Nephron (organoid): ENCODE data around the gene KCNMB1.
A peak's percentile ranks its signal among the peaks of the same experiment; 100 is the strongest.

Source experiments
- H3K27ac Mint-ChIP-seq, 3 experiments: 2 replicates each; pipeline ENCODE4 v1.8.0; 2020; ENCODE audit warnings: mixed read lengths in 3 of 3, mild to moderate bottlenecking in 2 of 3, moderate library complexity in 1 of 3
- H3K27me3 Mint-ChIP-seq: 2 replicates; pipeline ENCODE4 v1.8.0; 2021; ENCODE audit warnings: low read depth, mild to moderate bottlenecking, moderate library complexity, mixed read lengths
- H3K36me3 Mint-ChIP-seq: 2 replicates; pipeline ENCODE4 v1.8.0; 2020; ENCODE audit warnings: low read depth, mixed read lengths
- H3K4me1 Mint-ChIP-seq: 2 replicates; pipeline ENCODE4 v1.8.0; 2020; ENCODE audit warnings: mixed read lengths
- H3K4me3 Mint-ChIP-seq, 3 experiments: 2 replicates each; pipeline ENCODE4 v1.8.0; 2020; ENCODE audit warnings: mild to moderate bottlenecking in 3 of 3, mixed read lengths in 3 of 3, moderate library complexity in 2 of 3
- H3K9me3 Mint-ChIP-seq: 2 replicates; pipeline ENCODE4 v1.8.0; 2020; ENCODE audit warnings: mixed read lengths
- TF ChIP-seq, protein P1 (sequence below), 3 experiments: fragments of 200-600 bp; sonication (generic); IDR thresholded peaks; one replicate each; pipeline ENCODE4 v1.5.0; 2021; ENCODE audit warnings: antibody characterized with exemption in 3 of 3; ENCODE audit not compliant: unreplicated experiment in 3 of 3

The KCNMB1 gene

DNA sequence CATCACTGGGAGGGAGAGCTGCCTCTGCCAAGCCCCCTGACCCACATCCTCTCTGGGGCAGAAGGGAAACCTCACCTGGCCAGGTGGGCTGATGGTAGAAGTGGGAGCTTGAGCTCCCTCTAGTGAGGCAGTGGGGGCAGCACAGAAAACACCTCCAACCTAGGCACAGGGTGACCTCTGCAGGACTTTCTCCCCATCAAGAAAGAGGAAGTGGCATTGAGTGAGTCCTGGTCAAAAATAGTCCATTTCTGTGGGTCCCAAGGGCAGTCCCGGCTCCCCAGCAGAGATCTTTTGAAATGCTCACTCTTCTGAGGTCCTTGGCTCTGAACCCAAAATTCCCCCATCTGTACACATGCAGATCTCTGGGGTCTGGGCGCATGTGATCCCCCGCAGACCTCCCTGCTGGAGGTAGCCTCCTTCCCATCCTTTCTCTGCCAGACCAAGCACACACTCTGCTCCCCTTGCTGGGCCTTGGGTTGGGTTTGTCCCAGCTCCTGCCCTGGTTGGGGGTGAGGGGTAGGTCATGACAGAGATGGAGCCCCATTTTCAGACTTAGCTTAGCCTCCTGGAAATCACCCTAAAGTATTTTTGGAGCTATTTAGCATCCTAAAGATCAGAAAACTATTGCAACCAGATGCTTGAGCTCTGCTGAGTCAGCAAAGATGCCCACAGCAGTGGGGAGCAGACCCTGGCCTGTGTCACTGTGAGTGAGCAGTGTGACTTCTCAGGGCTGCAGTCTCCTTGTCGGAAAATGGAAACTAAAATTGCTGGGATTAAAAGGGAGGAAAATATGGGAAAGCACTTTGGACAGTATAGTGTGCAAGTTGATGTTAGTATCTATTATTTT, 50.0 kb downstream of the KCNMB1 start:
- peaks cover 5% of the 10 kb centered on the region for H3K27me3 Mint-ChIP-seq
- H3K36me3 Mint-ChIP-seq: no peaks in the 10 kb centered on the region
- H3K4me1 Mint-ChIP-seq: no peaks in the 10 kb centered on the region
- TF ChIP-seq, protein P1, sequence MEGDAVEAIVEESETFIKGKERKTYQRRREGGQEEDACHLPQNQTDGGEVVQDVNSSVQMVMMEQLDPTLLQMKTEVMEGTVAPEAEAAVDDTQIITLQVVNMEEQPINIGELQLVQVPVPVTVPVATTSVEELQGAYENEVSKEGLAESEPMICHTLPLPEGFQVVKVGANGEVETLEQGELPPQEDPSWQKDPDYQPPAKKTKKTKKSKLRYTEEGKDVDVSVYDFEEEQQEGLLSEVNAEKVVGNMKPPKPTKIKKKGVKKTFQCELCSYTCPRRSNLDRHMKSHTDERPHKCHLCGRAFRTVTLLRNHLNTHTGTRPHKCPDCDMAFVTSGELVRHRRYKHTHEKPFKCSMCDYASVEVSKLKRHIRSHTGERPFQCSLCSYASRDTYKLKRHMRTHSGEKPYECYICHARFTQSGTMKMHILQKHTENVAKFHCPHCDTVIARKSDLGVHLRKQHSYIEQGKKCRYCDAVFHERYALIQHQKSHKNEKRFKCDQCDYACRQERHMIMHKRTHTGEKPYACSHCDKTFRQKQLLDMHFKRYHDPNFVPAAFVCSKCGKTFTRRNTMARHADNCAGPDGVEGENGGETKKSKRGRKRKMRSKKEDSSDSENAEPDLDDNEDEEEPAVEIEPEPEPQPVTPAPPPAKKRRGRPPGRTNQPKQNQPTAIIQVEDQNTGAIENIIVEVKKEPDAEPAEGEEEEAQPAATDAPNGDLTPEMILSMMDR (IDR thresholded peaks at IDR 0.05; ENCODE audit: unreplicated experiment in 3 of 3): no peak
- peak overlapping the region in 2 of 3 experiments; percentile 9 to 14 for H3K27ac Mint-ChIP-seq
- peaks cover 4% of the 10 kb centered on the region for H3K9me3 Mint-ChIP-seq
- no peak overlapping the region for H3K4me3 Mint-ChIP-seq

DNA sequence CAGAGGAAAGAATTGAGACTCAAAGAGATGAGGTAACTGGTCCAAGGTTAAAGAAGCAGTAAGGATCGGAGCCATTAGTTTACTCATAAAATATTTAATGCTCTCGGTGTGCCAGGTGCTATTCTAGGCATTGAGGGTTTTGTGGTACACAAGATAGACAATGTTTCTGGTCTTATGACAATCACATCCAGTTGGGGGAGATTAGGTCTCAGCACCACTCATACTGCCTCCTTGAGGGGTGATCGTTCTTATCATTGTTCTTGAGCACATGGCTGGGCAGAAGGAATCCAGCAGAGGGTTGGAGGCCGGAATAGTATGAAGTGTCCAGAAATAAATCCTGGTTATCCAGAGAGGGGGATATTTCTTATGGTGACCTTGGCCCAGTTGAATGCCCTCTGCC, 50.9 kb downstream of the KCNMB1 start:
- peaks cover 4% of the 10 kb centered on the region for H3K9me3 Mint-ChIP-seq
- H3K36me3 Mint-ChIP-seq: no peaks in the 10 kb centered on the region
- no peak overlapping the region for H3K27ac Mint-ChIP-seq
- TF ChIP-seq, protein P1 (IDR thresholded peaks at IDR 0.05; ENCODE audit: unreplicated experiment in 3 of 3): no peak
- H3K4me3 Mint-ChIP-seq: no peak overlapping the region
- H3K4me1 Mint-ChIP-seq: peaks cover 3% of the 10 kb centered on the region
- peaks cover 5% of the 10 kb centered on the region for H3K27me3 Mint-ChIP-seq

DNA sequence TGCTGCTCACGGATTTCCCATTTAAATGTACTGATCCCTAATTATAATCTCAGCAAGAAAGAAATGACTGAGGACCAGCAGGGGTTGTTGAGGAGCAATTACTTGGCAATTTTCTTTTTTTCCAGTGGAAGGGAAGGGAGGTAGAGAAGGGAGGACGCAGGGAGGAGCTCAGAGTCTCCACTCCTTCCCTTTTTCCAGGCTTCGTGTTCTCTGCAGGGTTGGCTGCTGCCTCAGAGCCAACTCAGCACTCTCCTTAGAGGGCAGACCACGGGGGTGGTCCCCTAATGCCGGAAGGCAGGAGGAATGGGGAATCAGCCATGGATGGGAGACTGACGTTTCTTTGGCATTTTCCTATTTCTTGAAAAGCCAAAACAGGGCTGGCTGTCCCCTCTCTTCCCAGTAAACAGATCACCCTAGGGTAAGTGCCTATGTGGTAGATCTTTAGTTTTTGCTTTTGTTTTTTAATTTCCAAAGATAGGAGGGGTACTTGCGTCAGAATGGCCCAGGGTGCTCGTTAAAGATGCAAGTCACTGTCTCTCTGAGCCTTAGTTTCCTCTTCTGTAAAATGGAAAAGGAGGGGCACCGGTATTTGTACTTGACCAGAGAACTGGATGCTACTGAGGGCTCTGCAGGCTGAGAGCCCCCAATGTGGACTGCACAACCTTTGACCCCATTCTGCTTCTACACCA, 52.0 kb downstream of the KCNMB1 start:
- peaks cover 5% of the 10 kb centered on the region for H3K4me1 Mint-ChIP-seq

DNA sequence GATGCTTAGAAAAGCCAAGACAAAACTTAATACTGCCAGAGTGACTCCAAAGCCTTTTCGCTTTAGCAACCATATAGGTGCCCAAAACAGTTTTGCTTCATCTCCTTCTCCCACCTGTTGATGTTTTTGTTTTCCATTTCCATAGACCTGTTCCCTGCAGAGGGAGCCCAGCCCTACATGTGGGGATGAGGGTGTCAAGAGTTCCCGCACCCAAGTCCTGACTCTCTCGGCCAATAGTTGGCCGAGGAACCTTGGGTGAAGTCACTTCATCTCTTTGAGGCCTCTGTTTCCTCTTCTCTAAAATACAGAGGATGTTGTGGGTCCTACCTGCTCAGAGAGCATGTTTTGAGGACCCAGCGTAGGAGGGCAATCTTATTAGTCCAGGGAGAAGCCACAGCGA, 53.1 kb downstream of the KCNMB1 start:
- TF ChIP-seq, protein P1 (IDR thresholded peaks at IDR 0.05; ENCODE audit: unreplicated experiment in 3 of 3): no peak
- Mint-ChIP-seq H3K4me3 (no peak overlapping the region), H3K9me3 (no peaks in the 10 kb centered on the region), H3K27ac (peak overlapping the region in 1 of 3 experiments; percentile 12), H3K36me3 (no peaks in the 10 kb centered on the region), H3K27me3 (peaks cover 5% of the 10 kb centered on the region), H3K4me1 (peaks cover 9% of the 10 kb centered on the region)

More for the DNA sequence above, 52.0 kb downstream of the KCNMB1 start:
- TF ChIP-seq, protein P1 (IDR thresholded peaks at IDR 0.05; ENCODE audit: unreplicated experiment in 3 of 3): no peak
- Mint-ChIP-seq H3K4me3 (no peak overlapping the region), H3K9me3 (peaks cover 4% of the 10 kb centered on the region), H3K27me3 (peaks cover 5% of the 10 kb centered on the region), H3K36me3 (no peaks in the 10 kb centered on the region), H3K27ac (no peak overlapping the region)

DNA sequence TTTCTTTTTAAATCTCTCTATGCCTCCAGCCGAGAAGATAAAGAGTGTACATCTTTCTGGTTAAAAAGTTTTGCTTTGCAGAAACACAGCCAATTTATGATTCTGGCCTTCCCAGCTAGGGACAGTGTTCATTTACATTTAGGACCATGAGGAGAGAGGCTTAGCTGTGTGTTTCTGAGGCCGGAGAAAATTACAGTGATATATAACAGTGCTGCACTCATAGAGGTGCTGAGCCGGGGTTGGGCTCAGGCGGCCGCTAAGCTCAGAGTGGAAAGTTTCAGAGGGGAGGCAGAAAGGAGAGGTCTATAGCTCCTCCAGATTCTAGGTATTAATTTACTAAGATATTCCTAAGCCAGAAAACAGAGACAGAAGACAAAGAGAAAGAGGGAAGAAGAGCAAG, 54.5 kb downstream of the KCNMB1 start:
- no peaks in the 10 kb centered on the region for H3K9me3 Mint-ChIP-seq
- no peaks in the 10 kb centered on the region for H3K36me3 Mint-ChIP-seq
- TF ChIP-seq, protein P1 (IDR thresholded peaks at IDR 0.05; ENCODE audit: unreplicated experiment in 3 of 3): no peak
- H3K4me3 Mint-ChIP-seq: no peak overlapping the region
- peaks cover 5% of the 10 kb centered on the region for H3K27me3 Mint-ChIP-seq
- peak overlapping the region in 1 of 3 experiments; percentile 36 for H3K27ac Mint-ChIP-seq
- H3K4me1 Mint-ChIP-seq: peaks cover 9% of the 10 kb centered on the region
